HEK293 (cell line): ENCODE measurements around the gene CEP112.

Source experiments
- CTCF ChIA-PET: fragments of 350-600 bp; formaldehyde crosslinking; extraction: SDS; loops from one replicate; lab custom pipeline; 2021; ENCODE audit warnings: antibody characterized with exemption; lab: Yijun Ruan, JAX
- POLR2A ChIA-PET: fragments of 300-600 bp; formaldehyde crosslinking; extraction: SDS; loops from one replicate; lab custom pipeline; 2020; ENCODE audit warnings: antibody characterized with exemption, inconsistent platforms; lab: Yijun Ruan, JAX
- H3K27ac ChIP-seq: fragments of 200-500 bp; sonication (Bioruptor generic); 2 replicates; pipeline ENCODE4 v1.5.1; 2014; ENCODE audit warnings: low read depth, low read length, control low read depth, inconsistent platforms; ENCODE audit errors: extremely low read depth
- H3K36me3 ChIP-seq, 2 experiments: fragments of 200-500 bp in 1 of 2; sonication (Bioruptor generic) in 1 of 2; 1 replicate in 1 of 2; 2 replicates in 1 of 2; pipeline ENCODE4 v1.5.1; 2014 to 2017; ENCODE audit warnings: inconsistent platforms in 2 of 2, low read length in 2 of 2; ENCODE audit not compliant: control insufficient read depth in 2 of 2, insufficient read depth in 1 of 2
- H3K4me1 ChIP-seq: fragments of 200-500 bp; sonication (Bioruptor generic); 2 replicates; pipeline ENCODE4 v1.5.1; 2014; ENCODE audit warnings: mild to moderate bottlenecking, low read length, inconsistent platforms; ENCODE audit not compliant: control insufficient read depth, insufficient read depth
- H3K4me3 ChIP-seq: 2 replicates; pipeline ENCODE4 v1.5.1; 2011; ENCODE audit warnings: low read depth, mild to moderate bottlenecking, control low read depth, low read length, moderate library complexity
- H3K9me3 ChIP-seq: fragments of 200-500 bp; sonication (Bioruptor generic); 2 replicates; pipeline ENCODE4 v1.5.1; 2014; ENCODE audit warnings: low read depth, low read length, inconsistent platforms; ENCODE audit not compliant: control insufficient read depth, insufficient read depth
- BCL11A ChIP-seq: fragments of 450-650 bp; formaldehyde crosslinking; IDR thresholded peaks from 2 replicates; pipeline ENCODE4 v1.5.1; 2016; ENCODE audit warnings: low read depth, missing biosample characterization, missing genetic modification characterization
- BCL6B ChIP-seq: fragments of 450-650 bp; formaldehyde crosslinking; IDR thresholded peaks from 2 replicates; pipeline ENCODE4 v1.5.1; 2017; ENCODE audit warnings: missing biosample characterization, missing genetic modification characterization
- KLF7 ChIP-seq: fragments of 450-650 bp; formaldehyde crosslinking; IDR thresholded peaks from 2 replicates; pipeline ENCODE4 v1.5.1; 2016; ENCODE audit warnings: missing biosample characterization, missing genetic modification characterization, borderline replicate concordance
- RBAK ChIP-seq: fragments of 450-650 bp; formaldehyde crosslinking; IDR thresholded peaks from 2 replicates; pipeline ENCODE4 v1.5.1; 2016; ENCODE audit warnings: missing biosample characterization, missing genetic modification characterization
- SP2 ChIP-seq: fragments of 450-650 bp; formaldehyde crosslinking; IDR thresholded peaks from 2 replicates; pipeline ENCODE4 v1.5.1; 2016; ENCODE audit warnings: missing biosample characterization, missing genetic modification characterization
- ZBTB1 ChIP-seq: fragments of 450-650 bp; formaldehyde crosslinking; IDR thresholded peaks from 2 replicates; pipeline ENCODE4 v1.5.1; 2016; ENCODE audit warnings: missing biosample characterization, missing genetic modification characterization
- ZBTB8A ChIP-seq: fragments of 450-650 bp; formaldehyde crosslinking; IDR thresholded peaks from 2 replicates; pipeline ENCODE4 v1.5.1; 2016; ENCODE audit warnings: missing biosample characterization, missing genetic modification characterization
- ZEB2 ChIP-seq: fragments of 450-650 bp; formaldehyde crosslinking; IDR thresholded peaks from 2 replicates; pipeline ENCODE4 v1.5.1; 2016; ENCODE audit warnings: missing biosample characterization, missing genetic modification characterization
- ZNF140 ChIP-seq: fragments of 450-650 bp; formaldehyde crosslinking; IDR thresholded peaks from 2 replicates; pipeline ENCODE4 v1.5.1; 2016; ENCODE audit warnings: missing biosample characterization, missing genetic modification characterization
- ZNF155 ChIP-seq: fragments of 450-650 bp; formaldehyde crosslinking; IDR thresholded peaks from 2 replicates; pipeline ENCODE4 v1.5.1; 2016; ENCODE audit warnings: missing biosample characterization, missing genetic modification characterization
- ZNF350 ChIP-seq: fragments of 450-650 bp; formaldehyde crosslinking; IDR thresholded peaks from 2 replicates; pipeline ENCODE4 v1.5.0; 2017; ENCODE audit warnings: missing biosample characterization, mild to moderate bottlenecking, missing genetic modification characterization
- ZNF366 ChIP-seq: fragments of 450-650 bp; formaldehyde crosslinking; conservative IDR thresholded peaks from 2 replicates; pipeline ENCODE4 v1.5.1; 2016; ENCODE audit warnings: missing biosample characterization, missing genetic modification characterization
- ZNF426 ChIP-seq: fragments of 450-650 bp; formaldehyde crosslinking; IDR thresholded peaks from 2 replicates; pipeline ENCODE4 v1.5.1; 2017; ENCODE audit warnings: missing biosample characterization, missing genetic modification characterization, mild to moderate bottlenecking, inconsistent platforms, moderate library complexity
- ZNF521 ChIP-seq: fragments of 450-650 bp; formaldehyde crosslinking; IDR thresholded peaks from 2 replicates; pipeline ENCODE4 v1.5.1; 2017; ENCODE audit warnings: missing biosample characterization, mild to moderate bottlenecking, missing genetic modification characterization
- ZNF571 ChIP-seq: fragments of 450-650 bp; formaldehyde crosslinking; IDR thresholded peaks from 2 replicates; pipeline ENCODE4 v1.5.0; 2017; ENCODE audit warnings: missing biosample characterization, missing genetic modification characterization
- ZNF626 ChIP-seq: fragments of 450-650 bp; sonication (Bioruptor Pico); formaldehyde crosslinking; IDR thresholded peaks from 2 replicates; pipeline ENCODE4 v1.5.1; 2018; ENCODE audit warnings: missing biosample characterization, missing genetic modification characterization, inconsistent platforms
- ZNF654 ChIP-seq: fragments of 450-650 bp; formaldehyde crosslinking; IDR thresholded peaks from 2 replicates; pipeline ENCODE4 v1.5.1; 2016; ENCODE audit warnings: low read depth, missing biosample characterization, missing genetic modification characterization
- ZNF660 ChIP-seq: fragments of 450-650 bp; IDR thresholded peaks from 2 replicates; pipeline ENCODE4 v1.5.1; 2018; ENCODE audit warnings: missing biosample characterization, mild to moderate bottlenecking, missing genetic modification characterization
- ZNF670 ChIP-seq: fragments of 450-650 bp; formaldehyde crosslinking; IDR thresholded peaks from 2 replicates; pipeline ENCODE4 v1.5.1; 2016; ENCODE audit warnings: missing biosample characterization, missing genetic modification characterization, low read depth
- ZNF768 ChIP-seq: fragments of 450-650 bp; formaldehyde crosslinking; IDR thresholded peaks from 2 replicates; pipeline ENCODE4 v1.5.1; 2018; ENCODE audit warnings: missing biosample characterization, mild to moderate bottlenecking, missing genetic modification characterization
- TF ChIP-seq, protein P1 (sequence below): fragments of 450-650 bp; formaldehyde crosslinking; IDR thresholded peaks from 2 replicates; pipeline ENCODE4 v1.5.1; 2016; ENCODE audit warnings: missing biosample characterization, missing genetic modification characterization
- TF ChIP-seq, protein P2 (sequence below): fragments of 450-650 bp; formaldehyde crosslinking; IDR thresholded peaks from 2 replicates; pipeline ENCODE4; 2016; ENCODE audit warnings: missing biosample characterization, missing genetic modification characterization
- TF ChIP-seq, protein P3 (sequence below): fragments of 450-650 bp; formaldehyde crosslinking; IDR thresholded peaks from 2 replicates; pipeline ENCODE4 v1.5.1; 2016; ENCODE audit warnings: missing biosample characterization, missing genetic modification characterization, borderline replicate concordance

Gene CEP112

GRCh38 chr17:65679165-65679845, 512.6 kb downstream of the CEP112 start:
- ChIA-PET POLR2A (interaction anchor here (0.6 kb wide), 1 partner anchor 1651 kb away, joined by 5 read pairs; no protein-coding TSS in a partner anchor), CTCF (interaction anchor here (0.6 to 0.7 kb wide), 3 partner anchors 14 to 1732 kb away, joined by 3 read pairs; no protein-coding TSS in a partner anchor)
- Histone ChIP-seq H3K27ac (no peak overlapping the region), H3K4me3 (no peak overlapping the region), H3K36me3 (no peaks in the 10 kb centered on the region), H3K4me1 (no peaks in the 10 kb centered on the region), H3K9me3 (peaks cover 1% of the 10 kb centered on the region; the same call in 1 of the 2 replicates)
- TF ChIP-seq ZNF426 (tag by site-specific recombination) (no peak), ZNF350 (tag by site-specific recombination) (no peak), ZNF626 (tag by site-specific recombination) (no peak), ZBTB8A (no peak), RBAK (tag by site-specific recombination) (no peak), ZNF366 (tag by site-specific recombination) (no peak), ZNF660 (tag by site-specific recombination) (no peak), BCL6B (tag by site-specific recombination) (no peak), ZNF670 (tag by site-specific recombination) (no peak), ZBTB1 (tag by site-specific recombination) (no peak), ZNF140 (tag by site-specific recombination) (no peak), KLF7 (tag by site-specific recombination) (no peak), BCL11A (tag by site-specific recombination) (no peak), ZNF768 (tag by site-specific recombination) (no peak)
- TF ChIP-seq, protein P1, sequence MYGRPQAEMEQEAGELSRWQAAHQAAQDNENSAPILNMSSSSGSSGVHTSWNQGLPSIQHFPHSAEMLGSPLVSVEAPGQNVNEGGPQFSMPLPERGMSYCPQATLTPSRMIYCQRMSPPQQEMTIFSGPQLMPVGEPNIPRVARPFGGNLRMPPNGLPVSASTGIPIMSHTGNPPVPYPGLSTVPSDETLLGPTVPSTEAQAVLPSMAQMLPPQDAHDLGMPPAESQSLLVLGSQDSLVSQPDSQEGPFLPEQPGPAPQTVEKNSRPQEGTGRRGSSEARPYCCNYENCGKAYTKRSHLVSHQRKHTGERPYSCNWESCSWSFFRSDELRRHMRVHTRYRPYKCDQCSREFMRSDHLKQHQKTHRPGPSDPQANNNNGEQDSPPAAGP (tag by site-specific recombination): no peak

GRCh38 chr17:65678546-65678945, 513.4 kb downstream of the CEP112 start:
- Histone ChIP-seq H3K4me1 (no peaks in the 10 kb centered on the region), H3K27ac (no peak overlapping the region), H3K36me3 (no peaks in the 10 kb centered on the region), H3K9me3 (peaks cover 3% of the 10 kb centered on the region; the same call in 1 of the 2 replicates), H3K4me3 (no peak overlapping the region)
- ChIA-PET POLR2A (interaction anchor here (0.6 kb wide), 1 partner anchor 1650 kb away, joined by 5 read pairs; no protein-coding TSS in a partner anchor), CTCF (interaction anchor here (0.6 kb wide), 1 partner anchor 266 kb away, joined by 3 read pairs; no protein-coding TSS in a partner anchor)
- TF ChIP-seq ZNF654 (no peak), ZNF155 (tag by site-specific recombination) (no peak), SP2 (tag by site-specific recombination) (no peak), ZNF521 (tag by site-specific recombination) (no peak), ZNF571 (tag by site-specific recombination) (no peak), ZEB2 (tag by site-specific recombination) (no peak), ZNF660 (tag by site-specific recombination) (no peak)
- TF ChIP-seq, protein P2, sequence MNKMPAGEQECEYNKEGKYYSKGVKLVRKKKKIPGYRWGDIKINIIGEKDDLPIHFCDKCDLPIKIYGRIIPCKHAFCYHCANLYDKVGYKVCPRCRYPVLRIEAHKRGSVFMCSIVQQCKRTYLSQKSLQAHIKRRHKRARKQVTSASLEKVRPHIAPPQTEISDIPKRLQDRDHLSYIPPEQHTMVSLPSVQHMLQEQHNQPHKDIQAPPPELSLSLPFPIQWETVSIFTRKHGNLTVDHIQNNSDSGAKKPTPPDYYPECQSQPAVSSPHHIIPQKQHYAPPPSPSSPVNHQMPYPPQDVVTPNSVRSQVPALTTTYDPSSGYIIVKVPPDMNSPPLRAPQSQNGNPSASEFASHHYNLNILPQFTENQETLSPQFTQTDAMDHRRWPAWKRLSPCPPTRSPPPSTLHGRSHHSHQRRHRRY (tag by site-specific recombination): no peak
- TF ChIP-seq, protein P3, sequence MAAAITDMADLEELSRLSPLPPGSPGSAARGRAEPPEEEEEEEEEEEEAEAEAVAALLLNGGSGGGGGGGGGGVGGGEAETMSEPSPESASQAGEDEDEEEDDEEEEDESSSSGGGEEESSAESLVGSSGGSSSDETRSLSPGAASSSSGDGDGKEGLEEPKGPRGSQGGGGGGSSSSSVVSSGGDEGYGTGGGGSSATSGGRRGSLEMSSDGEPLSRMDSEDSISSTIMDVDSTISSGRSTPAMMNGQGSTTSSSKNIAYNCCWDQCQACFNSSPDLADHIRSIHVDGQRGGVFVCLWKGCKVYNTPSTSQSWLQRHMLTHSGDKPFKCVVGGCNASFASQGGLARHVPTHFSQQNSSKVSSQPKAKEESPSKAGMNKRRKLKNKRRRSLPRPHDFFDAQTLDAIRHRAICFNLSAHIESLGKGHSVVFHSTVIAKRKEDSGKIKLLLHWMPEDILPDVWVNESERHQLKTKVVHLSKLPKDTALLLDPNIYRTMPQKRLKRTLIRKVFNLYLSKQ: no peak
